NCI-H146 (cell line): ENCODE data around the gene DDX51.
A peak's percentile ranks its signal among the peaks of the same experiment; 100 is the strongest.

Experiments
- DNase-seq: peaks from one replicate; lab custom pipeline; 2025; lab: John Stamatoyannopoulos, UW

Gene DDX51

GRCh38 chr12:132167611-132168310, 23.6 kb upstream of the DDX51 start:
- no peak for DNase-seq

- DNase-seq = no peak
Observed at GRCh38 chr12:132166801-132167591, 22.9 kb upstream of the DDX51 start.

- no peak for DNase-seq
Observed at GRCh38 chr12:132166093-132166492, 22.0 kb upstream of the DDX51 start.

- DNase-seq = no peak
Observed at GRCh38 chr12:132165584-132165983, 21.5 kb upstream of the DDX51 start.

GRCh38 chr12:132164426-132164825, 20.3 kb upstream of the DDX51 start:
- no peak for DNase-seq

GRCh38 chr12:132163911-132164288, 19.8 kb upstream of the DDX51 start:
- no peak for DNase-seq

- DNase-seq = peak; percentile 11
Observed at GRCh38 chr12:132163041-132163910, 19.2 kb upstream of the DDX51 start.

GRCh38 chr12:132162508-132163031, 18.5 kb upstream of the DDX51 start:
- no peak for DNase-seq

- no peak for DNase-seq
Observed at GRCh38 chr12:132161796-132162507, 17.8 kb upstream of the DDX51 start.

- no peak for DNase-seq
Observed at GRCh38 chr12:132161036-132161781, 17.1 kb upstream of the DDX51 start.

- no peak for DNase-seq
Observed at GRCh38 chr12:132160601-132161035, 16.5 kb upstream of the DDX51 start.

GRCh38 chr12:132160016-132160415, 15.9 kb upstream of the DDX51 start:
- DNase-seq = no peak

GRCh38 chr12:132159555-132160003, 15.5 kb upstream of the DDX51 start:
- no peak for DNase-seq

GRCh38 chr12:132158677-132159554, 14.8 kb upstream of the DDX51 start:
- DNase-seq = peak; percentile 22

- no peak for DNase-seq
Observed at GRCh38 chr12:132157733-132158409, 13.8 kb upstream of the DDX51 start.

- DNase-seq = no peak
Observed at GRCh38 chr12:132156573-132157325, 12.6 kb upstream of the DDX51 start.

- no peak for DNase-seq
Observed at GRCh38 chr12:132155771-132156572, 11.9 kb upstream of the DDX51 start.
